Testis (tissue), 2 donors: Measurements from ENCODE around the gene ZNF350.

ENCODE experiments used
- POLR2A ChIP-seq: fragments of 450-650 bp; IDR thresholded peaks from one replicate; pipeline ENCODE4 v1.6.1; 2017; ENCODE audit warnings: antibody characterized with exemption, mild to moderate bottlenecking, moderate library complexity
- TF ChIP-seq, protein P1 (sequence below), 3 experiments: fragments of 450-650 bp in 2 of 3; fragments of 200-600 bp in 1 of 3; sonication (generic) in 1 of 3; IDR thresholded peaks; one replicate each; pipeline ENCODE4 v1.5.1; 2016 to 2019; ENCODE audit warnings: antibody characterized with exemption in 3 of 3, mild to moderate bottlenecking in 2 of 3, moderate library complexity in 1 of 3

DNA sequence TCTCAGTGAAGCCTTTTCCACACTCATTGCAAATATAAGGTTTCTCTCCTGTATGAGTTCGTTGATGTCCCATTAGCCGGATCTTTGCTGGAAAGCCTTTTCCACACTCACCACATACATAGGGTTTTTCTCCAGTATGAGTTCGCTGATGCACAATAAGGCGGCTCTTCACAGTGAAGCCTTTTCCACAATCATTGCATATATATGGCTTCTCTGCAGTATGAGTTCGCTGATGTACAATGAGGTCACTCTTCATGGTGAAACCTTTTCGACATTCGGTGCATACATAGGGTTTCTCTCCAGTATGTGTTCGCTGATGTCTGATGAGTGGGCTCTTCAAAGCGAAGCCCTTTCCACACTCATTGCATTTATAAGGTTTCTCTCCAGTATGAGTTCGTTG is 6.8 kb upstream of the ZNF350 start:
- no peak for TF ChIP-seq POLR2A
- TF ChIP-seq, protein P1, sequence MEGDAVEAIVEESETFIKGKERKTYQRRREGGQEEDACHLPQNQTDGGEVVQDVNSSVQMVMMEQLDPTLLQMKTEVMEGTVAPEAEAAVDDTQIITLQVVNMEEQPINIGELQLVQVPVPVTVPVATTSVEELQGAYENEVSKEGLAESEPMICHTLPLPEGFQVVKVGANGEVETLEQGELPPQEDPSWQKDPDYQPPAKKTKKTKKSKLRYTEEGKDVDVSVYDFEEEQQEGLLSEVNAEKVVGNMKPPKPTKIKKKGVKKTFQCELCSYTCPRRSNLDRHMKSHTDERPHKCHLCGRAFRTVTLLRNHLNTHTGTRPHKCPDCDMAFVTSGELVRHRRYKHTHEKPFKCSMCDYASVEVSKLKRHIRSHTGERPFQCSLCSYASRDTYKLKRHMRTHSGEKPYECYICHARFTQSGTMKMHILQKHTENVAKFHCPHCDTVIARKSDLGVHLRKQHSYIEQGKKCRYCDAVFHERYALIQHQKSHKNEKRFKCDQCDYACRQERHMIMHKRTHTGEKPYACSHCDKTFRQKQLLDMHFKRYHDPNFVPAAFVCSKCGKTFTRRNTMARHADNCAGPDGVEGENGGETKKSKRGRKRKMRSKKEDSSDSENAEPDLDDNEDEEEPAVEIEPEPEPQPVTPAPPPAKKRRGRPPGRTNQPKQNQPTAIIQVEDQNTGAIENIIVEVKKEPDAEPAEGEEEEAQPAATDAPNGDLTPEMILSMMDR (IDR thresholded peaks at IDR 0.05), result no peak
